HTR-8/SVneo (cell line): Measurements from ENCODE around the gene HRK.

ENCODE experiments used
- DNase-seq: peaks from one replicate; pipeline ENCODE4 v3.0.0; 2011; ENCODE audit warnings: low spot score, mixed read lengths; ENCODE audit not compliant: insufficient read length
- FAIRE-seq: peaks from 2 replicates; lab custom pipeline; 2011; peaks lifted over from hg19 to GRCh38; lab: Jason Lieb, UNC

HRK gene

DNA sequence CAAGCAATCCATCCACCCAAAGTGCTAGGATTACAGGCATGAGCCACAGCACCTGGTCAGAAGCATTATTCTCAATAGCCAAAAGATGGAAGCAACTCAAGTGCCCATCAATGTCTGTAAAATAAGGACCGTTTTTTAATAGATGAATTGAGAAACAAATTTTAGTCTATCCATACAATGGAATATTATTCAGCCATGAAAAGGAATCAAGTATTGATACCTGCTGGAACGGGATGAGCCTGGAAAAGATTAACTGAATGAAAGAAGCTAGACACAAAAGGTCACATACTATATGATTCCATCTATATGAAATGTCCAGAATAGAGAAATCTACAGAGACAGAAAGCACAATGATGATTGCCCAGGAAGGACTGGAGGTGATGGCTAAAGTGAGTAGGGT lies 20.4 kb upstream of the HRK start:
- no peak for FAIRE-seq
- no peak for DNase-seq

DNA sequence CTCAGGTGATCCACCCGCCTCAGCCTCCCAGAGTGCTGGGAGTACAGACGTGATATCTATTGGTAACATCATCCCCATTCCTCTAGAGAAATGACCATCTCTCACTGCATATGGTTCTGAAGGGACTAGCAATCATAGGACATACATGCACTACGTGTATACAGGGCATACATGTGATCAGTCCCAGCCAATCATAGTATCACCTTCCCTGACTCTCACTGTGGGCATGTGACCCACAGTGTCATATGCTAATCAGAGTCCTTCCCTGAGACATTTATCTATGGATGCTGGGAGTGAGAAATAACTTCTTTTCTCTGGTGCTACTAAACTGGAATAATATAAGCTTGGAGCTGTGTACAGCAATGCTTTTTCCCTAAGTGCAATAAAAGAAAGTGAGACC lies 17.4 kb upstream of the HRK start:
- DNase-seq (no peak), FAIRE-seq (no peak)

- FAIRE-seq = no peak
- DNase-seq = no peak
These were observed 16.2 kb upstream of the HRK start for GRCh38 chr12:116897476-116897875.

DNA sequence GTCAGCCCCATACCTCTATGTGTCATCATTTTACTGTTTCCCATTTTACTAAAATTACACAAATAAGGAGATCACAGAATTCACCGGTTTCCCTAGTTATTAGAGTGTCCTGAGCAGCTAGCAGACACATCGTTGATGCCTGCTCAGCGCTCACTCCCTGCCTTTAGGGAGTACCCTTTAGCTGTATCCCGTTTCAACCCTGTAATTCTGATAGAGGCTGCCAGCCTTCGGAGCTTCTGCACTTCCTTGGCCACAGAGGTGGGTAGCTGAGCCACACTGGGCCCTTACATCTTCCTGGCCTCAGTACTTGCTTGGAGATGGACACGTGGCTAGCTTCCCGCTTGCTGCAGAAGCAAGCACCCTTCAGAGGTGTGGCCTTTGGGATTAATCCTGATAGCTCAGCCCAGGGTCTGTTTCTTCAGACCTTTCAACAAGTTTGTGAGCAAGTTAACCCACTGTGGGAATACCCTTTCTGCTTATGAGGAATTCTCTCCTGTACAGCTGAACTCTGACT lies 15.2 kb upstream of the HRK start:
- no peak for FAIRE-seq

DNA sequence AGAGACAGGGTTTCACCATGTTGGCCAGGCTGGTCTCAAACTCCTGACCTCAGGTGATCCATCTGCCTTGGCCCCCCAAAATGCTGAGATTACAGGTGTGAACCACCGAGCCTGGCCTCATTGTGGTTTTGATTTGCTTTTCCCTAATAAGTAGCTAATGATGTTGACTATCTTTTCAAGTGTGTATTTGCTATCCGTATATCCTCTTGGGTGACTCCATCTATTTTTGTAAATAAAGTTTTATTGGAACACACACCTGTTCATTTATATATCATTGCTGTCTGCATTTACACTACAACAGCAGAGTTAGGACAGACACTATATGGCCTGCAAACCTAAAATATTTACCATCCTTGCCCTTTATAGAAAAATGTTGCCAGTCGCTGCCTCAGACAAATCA lies 13.7 kb upstream of the HRK start:
- DNase-seq (no peak), FAIRE-seq (no peak)

More for the DNA sequence above, 15.2 kb upstream of the HRK start:
- DNase-seq = no peak

GRCh38 chr12:116892349-116893140 lies 11.3 kb upstream of the HRK start:
- FAIRE-seq (no peak), DNase-seq (no peak)

- FAIRE-seq (no peak), DNase-seq (no peak)
These were observed 9.8 kb upstream of the HRK start for GRCh38 chr12:116891019-116891418.

GRCh38 chr12:116890330-116890729 lies 9.1 kb upstream of the HRK start:
- DNase-seq (no peak), FAIRE-seq (no peak)

GRCh38 chr12:116887897-116888296 lies 6.7 kb upstream of the HRK start:
- FAIRE-seq = no peak
- no peak for DNase-seq

DNA sequence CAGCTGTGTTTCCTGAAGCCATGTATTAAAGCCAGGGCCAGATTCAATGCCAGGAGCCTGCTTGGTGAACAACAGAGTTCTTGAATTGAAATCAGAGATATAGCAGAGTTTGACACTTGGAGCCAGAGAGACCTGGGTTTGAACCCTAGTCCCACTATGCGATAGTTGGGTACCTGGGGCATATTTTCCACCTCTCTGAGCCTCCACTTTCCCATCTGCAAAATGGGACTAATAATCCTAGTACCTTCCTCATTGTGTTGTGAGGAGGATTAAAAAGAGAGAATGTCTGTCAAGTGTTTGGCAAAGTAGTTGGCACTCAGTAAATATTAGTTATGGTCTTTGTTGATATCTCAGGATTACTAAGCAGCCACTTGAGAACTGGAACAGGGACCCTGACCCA lies 6.0 kb upstream of the HRK start:
- no peak for DNase-seq
- FAIRE-seq = no peak

GRCh38 chr12:116885491-116885890 lies 4.2 kb upstream of the HRK start:
- DNase-seq (no peak), FAIRE-seq (no peak)

DNA sequence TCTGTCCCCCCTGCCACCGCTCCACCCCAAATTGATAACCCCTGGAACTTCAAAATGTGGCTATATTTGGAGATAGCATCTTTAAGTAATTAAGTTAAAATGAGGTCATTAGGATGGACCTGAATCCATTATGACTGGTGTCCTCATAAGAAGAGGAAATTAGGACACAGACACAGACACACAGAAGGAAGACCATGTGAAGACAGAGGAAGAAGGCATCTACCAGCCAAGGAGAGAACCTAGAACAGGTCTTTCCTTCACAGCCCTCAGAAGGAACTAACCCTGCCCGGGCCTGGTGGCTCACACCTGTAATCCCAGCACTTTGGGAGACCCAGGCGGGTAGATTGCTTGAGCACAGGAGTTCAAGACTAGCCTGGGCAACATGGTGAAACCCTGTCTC lies 3.6 kb upstream of the HRK start:
- FAIRE-seq = no peak
- no peak for DNase-seq

DNA sequence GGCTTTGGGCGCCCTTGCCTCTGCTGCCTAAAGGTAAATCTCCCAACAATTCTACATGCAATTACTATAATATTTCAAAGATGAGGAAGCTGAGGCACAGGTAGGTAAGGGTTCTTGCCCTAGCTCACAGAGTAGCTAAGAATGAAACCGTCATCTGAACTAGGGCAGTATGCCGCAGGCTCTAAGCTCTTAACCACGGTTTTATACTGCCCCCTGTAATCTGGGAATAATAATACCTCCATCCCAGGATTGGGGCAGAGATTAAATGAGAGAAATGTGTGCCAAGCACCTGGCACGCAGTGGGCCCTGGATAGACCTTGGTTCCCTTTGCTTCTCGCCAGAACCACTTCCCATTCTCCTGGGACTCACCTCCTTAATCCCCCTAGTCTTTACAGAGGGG lies 1.5 kb upstream of the HRK start:
- no peak for FAIRE-seq
- DNase-seq = no peak

DNA sequence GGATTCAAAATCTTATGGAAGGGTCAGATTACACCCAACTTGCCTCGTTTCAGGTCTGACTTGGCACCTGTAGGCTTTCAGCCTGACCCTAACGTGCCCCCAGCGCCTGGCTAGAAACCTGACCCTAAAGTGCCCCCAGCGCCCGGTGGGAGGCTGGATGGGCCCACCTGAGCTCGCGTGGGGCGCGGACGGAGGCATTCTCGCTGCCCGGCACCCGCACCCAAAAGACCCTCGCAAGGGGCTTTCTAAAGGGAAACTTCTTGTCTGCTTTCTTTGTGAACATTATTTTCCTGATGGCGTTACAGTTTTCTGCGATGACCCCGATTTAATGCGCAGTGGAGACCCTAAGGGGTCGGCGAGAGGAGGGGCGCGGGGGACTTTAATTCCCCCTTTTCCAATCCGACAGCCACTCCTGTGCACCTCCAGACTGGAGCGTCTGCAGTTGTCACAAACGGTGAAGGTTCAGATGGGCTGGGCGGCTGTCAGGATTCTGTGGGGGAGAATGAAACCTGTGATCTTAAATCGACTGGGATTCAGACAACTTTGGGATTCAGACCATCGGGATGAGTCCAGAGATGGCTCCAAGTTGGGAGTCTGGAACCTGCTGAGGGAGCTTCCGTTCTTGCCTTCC lies 751 bp upstream of the HRK start:
- no peak for DNase-seq
- FAIRE-seq = no peak

GRCh38 chr12:116880817-116881324 lies 370 bp downstream of the HRK start:
- DNase-seq = no peak
- peak; percentile 80 for FAIRE-seq

GRCh38 chr12:116880213-116880816 lies 926 bp downstream of the HRK start:
- DNase-seq (no peak), FAIRE-seq (peak; percentile 59)

- no peak for DNase-seq
- FAIRE-seq = no peak
These were observed 1.6 kb downstream of the HRK start for GRCh38 chr12:116879509-116880212.

GRCh38 chr12:116878567-116879508 lies 2.4 kb downstream of the HRK start:
- no peak for DNase-seq
- FAIRE-seq = peak; percentile 23

DNA sequence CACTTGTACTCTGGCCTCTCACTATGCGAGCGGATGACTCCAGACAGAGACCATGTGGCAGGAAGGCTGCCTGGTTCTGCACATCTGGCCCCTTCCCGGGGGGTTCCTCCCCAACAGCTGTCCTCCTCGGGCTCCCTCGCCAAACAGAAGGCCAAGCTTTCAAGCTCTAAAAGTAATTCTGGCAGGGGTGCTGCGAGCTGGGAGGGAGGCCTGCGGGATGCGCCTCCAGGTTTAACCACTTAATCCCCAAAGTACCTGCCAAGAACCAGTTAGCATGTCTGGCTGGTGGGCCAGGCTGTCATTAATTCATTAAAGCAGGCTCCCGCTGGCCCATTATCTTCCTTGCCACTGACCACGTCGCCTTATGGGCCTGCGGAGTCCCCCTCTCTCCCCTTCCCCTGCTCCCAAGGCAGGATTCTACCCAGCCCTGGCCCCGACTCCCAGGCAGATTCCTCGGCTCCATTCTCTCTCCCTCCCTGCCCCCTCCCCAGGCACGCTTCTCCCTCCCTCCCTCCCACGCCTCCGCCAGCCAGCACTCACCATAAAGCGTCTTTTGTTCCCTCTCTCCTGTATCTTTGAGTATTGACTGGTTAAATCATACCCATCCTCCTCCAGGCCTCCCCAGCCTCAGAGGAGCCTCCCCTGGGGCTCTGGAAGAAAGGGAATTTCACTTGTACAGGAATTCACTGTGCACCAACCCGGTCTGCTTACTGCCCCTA lies 4.9 kb downstream of the HRK start:
- FAIRE-seq (no peak), DNase-seq (no peak)
